ENCODE data around the gene WDR83. TPM values are rescaled to one million over a fixed set of nuclear protein-coding genes. Genes with fewer than 3 reads are reported as not detected.
"Not testable (repeated sequence)": the region's sequence is repeated elsewhere in the genome, so short reads cannot be mapped to it uniquely, and the experiment has no call there.

Gene WDR83
- total RNA-seq, 1 experiment from 2014 or later, result 8.0 TPM

DNA sequence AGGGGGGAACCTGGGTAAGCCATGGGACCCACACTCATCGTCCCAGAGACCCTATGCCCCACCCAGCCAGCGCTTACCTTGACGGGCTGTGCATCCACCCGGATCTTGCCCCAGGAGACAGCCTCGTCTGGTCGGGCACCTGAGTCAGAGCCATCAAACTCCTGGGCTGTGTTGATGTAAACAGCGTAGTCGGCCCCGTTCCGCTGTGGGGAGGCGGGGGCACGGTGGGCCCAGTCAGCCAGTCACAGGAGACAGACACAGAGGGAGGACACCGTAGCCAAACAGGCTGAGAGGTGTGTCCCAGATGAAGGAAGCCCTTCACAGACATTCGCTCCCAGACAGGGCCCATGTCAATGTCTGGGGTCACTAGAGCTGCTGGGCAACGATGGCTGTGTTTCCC, 9.3 kb downstream of the WDR83 start:
- DNase-seq (ENCODE audit: low read depth, low spot score), result no peak
- in situ Hi-C loops (cut with HindIII; ENCODE audit: low pct_unique_long_range_greater_than_20kb, low sequenced_read_pairs), result no loop called here

DNA sequence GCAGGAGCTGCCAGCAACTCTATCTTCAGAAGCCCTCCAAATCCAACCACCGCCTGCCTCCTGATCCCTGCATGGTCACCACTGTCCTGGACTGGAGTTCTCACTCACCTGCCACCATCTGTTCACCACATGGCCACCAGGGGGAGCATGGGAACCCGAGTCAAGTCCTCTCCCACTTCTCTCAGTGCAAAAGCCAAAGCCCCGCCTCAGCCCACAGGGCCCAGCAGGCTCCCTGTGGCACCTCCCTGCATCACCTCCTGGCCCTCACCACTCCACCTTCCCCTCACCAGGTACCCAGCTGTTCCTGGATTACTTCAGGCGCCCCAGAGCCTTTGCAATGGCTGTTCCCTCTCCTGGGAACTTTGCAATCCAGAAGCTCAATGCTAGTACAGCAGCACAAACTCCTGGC, 9.8 kb downstream of the WDR83 start:
- in situ Hi-C loops (cut with HindIII; ENCODE audit: low pct_unique_long_range_greater_than_20kb, low sequenced_read_pairs), result no loop called here
- DNase-seq (ENCODE audit: low read depth, low spot score), result peak; percentile 83

DNA sequence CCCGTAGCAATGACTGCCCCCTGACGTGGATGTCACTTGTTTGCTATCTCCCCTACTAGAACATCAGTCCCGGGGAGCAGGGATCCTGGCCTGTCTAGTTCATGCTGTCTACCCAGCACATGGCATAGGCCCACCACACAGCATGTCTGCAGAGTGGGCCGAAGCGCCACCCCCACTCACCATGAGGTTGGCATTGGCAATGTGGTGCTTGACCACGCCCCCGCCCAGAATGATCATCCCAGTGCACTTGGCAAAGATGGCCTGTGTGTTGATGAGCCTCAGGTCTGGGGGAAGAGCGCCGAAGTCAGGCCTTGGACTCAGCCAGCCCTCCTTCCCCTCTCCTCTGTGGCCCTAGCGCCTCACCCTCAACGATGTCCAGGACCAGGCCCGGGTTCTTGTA, 10.3 kb downstream of the WDR83 start:
- DNase-seq (ENCODE audit: low read depth, low spot score), result no peak
- in situ Hi-C loops (cut with HindIII; ENCODE audit: low pct_unique_long_range_greater_than_20kb, low sequenced_read_pairs), result no loop called here

DNA sequence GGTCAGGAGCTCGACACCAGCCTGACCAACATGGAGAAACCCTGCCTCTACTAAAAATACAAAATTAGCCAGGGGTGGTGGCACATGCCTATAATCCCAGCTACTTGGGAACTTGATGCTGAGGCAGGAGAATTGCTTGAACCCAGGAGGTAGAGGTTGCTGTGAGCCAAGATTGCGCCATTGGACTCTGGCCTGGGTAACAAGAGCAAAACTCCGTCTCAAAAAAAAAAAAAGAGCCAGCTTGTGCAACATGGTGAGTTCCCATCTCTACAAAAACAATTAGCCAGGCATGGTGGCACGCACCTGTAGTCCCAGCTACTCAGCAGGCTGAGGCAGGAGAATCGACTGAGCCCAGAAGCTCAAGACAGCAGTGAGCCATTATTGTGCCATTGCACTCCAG, 11.4 kb downstream of the WDR83 start:
- in situ Hi-C loops (cut with HindIII; ENCODE audit: low pct_unique_long_range_greater_than_20kb, low sequenced_read_pairs), result not testable (repeated sequence)

GRCh38 chr19:12680034-12680433, 13.4 kb downstream of the WDR83 start:
- in situ Hi-C loops (cut with HindIII; ENCODE audit: low pct_unique_long_range_greater_than_20kb, low sequenced_read_pairs), result no loop called here
- no peak for DNase-seq (ENCODE audit: low read depth, low spot score)

More for the DNA sequence above, 11.4 kb downstream of the WDR83 start:
- not testable (repeated sequence) for DNase-seq (ENCODE audit: low read depth, low spot score)

- peak; percentile 96 for DNase-seq (ENCODE audit: low read depth, low spot score)
- in situ Hi-C loops (cut with HindIII; ENCODE audit: low pct_unique_long_range_greater_than_20kb, low sequenced_read_pairs), result no loop called here
Measured at GRCh38 chr19:12681074-12681987, 14.7 kb downstream of the WDR83 start, which contains the start of gene DHPS. Gene DHPS, minus strand, starts transcription at chr19:12681880. Its CDS starts 114 bp downstream, at chr19:12681766.

DNA sequence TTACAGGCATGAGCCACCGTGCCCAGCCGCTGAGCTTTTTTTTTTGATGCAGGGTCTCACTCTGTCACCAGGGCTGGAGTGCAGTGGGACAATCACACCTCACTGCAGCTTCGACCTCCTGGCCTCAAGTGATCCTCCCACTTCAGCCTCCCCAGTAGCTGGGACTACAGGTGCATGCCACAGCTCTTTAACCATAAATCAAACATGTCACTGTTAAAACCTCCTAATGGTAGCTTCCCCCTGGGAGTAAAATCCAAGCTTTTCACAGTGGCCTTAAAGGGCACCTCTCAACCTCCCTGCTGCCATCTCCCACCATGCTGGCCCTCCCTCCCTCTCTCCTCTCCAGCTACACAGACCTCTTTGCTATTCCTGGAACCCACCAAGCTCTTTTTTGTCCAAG, 19.2 kb downstream of the WDR83 start:
- in situ Hi-C loops (cut with HindIII; ENCODE audit: low pct_unique_long_range_greater_than_20kb, low sequenced_read_pairs), result no loop called here
- DNase-seq (ENCODE audit: low read depth, low spot score), result no peak

- no peak for DNase-seq (ENCODE audit: low read depth, low spot score)
- in situ Hi-C loops (cut with HindIII; ENCODE audit: low pct_unique_long_range_greater_than_20kb, low sequenced_read_pairs), result no loop called here
Measured at GRCh38 chr19:12687496-12688196, 21.0 kb downstream of the WDR83 start, which contains the start of gene GNG14. Gene GNG14, plus strand, starts transcription at chr19:12687998. Its CDS starts 51 bp downstream, at chr19:12688049.

GRCh38 chr19:12689012-12689411, 22.4 kb downstream of the WDR83 start:
- in situ Hi-C loops (cut with HindIII; ENCODE audit: low pct_unique_long_range_greater_than_20kb, low sequenced_read_pairs), result no loop called here
- no peak for DNase-seq (ENCODE audit: low read depth, low spot score)

- in situ Hi-C loops (cut with HindIII; ENCODE audit: low pct_unique_long_range_greater_than_20kb, low sequenced_read_pairs), result no loop called here
- DNase-seq (ENCODE audit: low read depth, low spot score), result no peak
Measured at GRCh38 chr19:12689581-12690216, 23.1 kb downstream of the WDR83 start.

GRCh38 chr19:12692960-12693359, 26.4 kb downstream of the WDR83 start:
- DNase-seq (ENCODE audit: low read depth, low spot score), result no peak
- in situ Hi-C loops (cut with HindIII; ENCODE audit: low pct_unique_long_range_greater_than_20kb, low sequenced_read_pairs), result no loop called here

DNA sequence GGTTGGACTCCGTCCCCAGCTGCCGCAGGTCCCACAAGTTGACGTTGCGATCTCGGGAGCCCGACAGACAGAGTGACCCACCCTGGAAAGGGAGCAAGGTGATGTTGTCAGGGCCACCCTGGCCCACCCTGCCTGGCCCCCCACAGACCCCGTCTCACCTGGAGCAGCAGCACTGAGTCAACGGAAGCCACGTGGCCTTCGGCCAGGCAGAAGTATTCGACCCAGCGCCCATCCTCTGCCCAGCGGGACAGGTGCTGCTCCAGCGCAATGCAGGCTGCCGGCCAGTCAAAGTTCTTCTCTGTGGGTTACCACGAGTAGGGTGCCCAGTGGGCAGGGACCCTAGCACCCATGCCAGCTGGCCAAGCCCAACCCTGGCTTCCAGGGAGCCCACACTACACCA, 28.0 kb downstream of the WDR83 start:
- DNase-seq (ENCODE audit: low read depth, low spot score), result no peak
- in situ Hi-C loops (cut with HindIII; ENCODE audit: low pct_unique_long_range_greater_than_20kb, low sequenced_read_pairs), result no loop called here

DNA sequence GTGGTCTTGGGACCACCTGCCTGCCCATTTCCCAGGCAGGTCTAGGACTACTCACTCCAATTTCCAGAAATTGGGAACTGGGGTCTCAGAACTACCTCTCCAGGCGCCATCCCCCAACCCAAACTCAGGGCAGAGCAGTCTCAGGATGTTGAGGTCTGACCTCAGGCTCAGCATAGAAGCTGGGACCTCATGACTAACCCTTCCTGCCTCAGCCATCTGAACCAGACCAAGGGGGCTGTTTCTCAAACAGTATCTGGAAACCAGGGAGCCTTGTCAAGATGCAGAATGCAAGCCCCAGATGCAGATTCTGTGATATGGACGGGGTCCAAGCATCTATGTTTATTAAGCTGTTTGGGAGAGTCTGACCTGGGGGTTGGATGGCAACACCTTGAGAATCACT, 28.5 kb downstream of the WDR83 start:
- in situ Hi-C loops (cut with HindIII; ENCODE audit: low pct_unique_long_range_greater_than_20kb, low sequenced_read_pairs), result no loop called here
- no peak for DNase-seq (ENCODE audit: low read depth, low spot score)

GRCh38 chr19:12695514-12695913, 28.9 kb downstream of the WDR83 start:
- in situ Hi-C loops (cut with HindIII; ENCODE audit: low pct_unique_long_range_greater_than_20kb, low sequenced_read_pairs), result no loop called here
- DNase-seq (ENCODE audit: low read depth, low spot score), result no peak

DNA sequence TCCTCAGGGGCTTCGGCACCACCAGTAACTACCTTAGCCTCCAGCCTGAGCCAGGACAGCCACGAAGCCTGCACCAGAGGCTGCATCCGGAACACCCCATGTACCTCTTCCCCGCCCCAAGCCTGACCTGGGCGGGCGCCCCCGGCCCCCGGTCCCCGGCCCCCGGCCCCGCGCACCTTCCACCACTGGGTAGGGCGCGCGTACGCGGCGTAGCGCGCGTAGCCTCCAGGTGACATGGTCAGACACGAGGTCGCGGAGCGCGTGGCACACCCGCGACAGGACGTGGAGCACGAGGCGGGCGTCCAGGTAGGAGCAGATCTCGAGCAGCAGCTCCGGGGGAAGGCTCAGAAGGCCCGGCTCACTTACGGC, 29.4 kb downstream of the WDR83 start:
- in situ Hi-C loops (cut with HindIII; ENCODE audit: low pct_unique_long_range_greater_than_20kb, low sequenced_read_pairs), result no loop called here
- no peak for DNase-seq (ENCODE audit: low read depth, low spot score)

DNA sequence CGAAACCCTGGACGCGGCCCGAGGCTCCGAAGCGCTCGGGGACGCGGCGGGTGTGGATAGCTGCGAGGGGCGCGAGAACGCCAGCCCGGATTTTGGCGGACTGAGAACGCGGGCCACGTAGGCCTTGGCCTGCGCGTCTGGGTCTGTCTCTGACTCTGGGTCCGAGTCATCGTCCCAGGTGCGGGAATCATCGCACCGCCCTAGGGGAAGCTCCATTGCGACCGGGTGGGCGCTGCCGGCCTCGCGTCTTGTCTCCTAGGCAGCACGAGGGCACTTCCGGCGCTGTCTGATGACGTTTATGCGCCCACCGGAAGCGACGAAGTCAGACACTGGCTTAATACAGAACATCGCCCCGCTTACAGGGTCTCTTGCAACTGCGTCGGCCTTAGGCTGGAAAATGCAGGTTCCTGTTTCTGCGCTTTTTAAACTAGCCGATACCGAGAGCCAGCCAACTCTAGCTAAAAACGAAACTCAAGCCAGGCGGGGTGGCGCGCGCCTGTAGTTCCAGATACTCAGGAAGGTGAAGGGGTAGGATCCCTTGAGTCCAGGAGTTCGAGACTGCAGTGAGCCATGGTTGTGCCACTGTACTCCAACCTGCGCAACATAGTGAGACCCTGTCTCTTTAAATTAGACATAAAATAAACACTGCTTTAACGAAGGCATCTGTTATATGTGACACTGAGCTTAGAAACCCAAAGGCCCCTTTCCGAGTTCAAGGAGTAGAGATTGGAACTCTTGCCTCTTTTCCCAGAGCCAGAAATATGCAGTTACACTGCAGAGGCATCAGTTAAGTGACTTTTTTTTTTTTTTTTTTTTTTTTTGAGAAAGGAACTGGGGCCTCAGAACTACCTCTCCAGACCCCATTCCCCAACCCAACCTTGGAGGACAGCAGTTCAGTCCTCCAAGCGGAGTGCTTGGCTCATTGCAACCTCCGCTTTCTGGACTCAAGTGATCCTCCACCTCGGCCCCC, 30.0 kb downstream of the WDR83 start, which contains the start of gene FBXW9:
Gene FBXW9 (minus strand): TSS at position 266 of the 970 bp plus-strand sequence. CDS start 50 bp downstream, at position 216.
- DNase-seq (ENCODE audit: low read depth, low spot score), result peak; percentile 91
- in situ Hi-C loops (cut with HindIII; ENCODE audit: low pct_unique_long_range_greater_than_20kb, low sequenced_read_pairs), result no loop called here

DNA sequence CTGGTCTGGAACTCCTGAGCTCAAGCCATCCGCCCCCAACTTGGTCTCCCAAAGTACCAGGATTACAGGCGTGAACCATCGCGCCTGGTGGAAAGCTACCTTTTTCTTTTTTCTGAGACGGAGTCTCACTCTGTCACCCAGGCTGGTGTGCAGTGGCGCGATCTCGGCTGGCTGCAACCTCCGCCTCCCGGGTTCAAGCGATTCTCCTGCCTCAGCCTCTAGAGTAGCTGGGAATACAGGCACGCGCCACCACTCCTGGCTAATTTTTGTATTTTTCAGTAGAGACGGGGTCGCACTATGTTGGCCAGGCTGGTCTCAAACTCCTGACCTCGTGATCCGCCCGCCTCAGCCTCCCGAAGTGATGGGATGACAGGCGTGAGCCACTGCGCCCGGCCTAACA, 30.8 kb downstream of the WDR83 start:
- in situ Hi-C loops (cut with HindIII; ENCODE audit: low pct_unique_long_range_greater_than_20kb, low sequenced_read_pairs); DNase-seq (ENCODE audit: low read depth, low spot score): not testable (repeated sequence)
